Adrenal gland (tissue), 12 donors: ENCODE data around the gene STOM. TPM values are rescaled to one million over a fixed set of nuclear protein-coding genes. Genes with fewer than 3 reads are reported as not detected.

ENCODE experiments used
- DNase-seq, 7 donors: peaks; one replicate each; pipeline ENCODE4 v3.0.0-alpha.2; 2019 to 2020
- H3K27ac ChIP-seq, 5 donors: fragments of 200-600 bp; sonication (generic) in 4 of 5; 1 replicate in 3 of 5; 2 replicates in 2 of 5; pipeline versions ENCODE4 v1.5.1 to v1.8.0; 2016 to 2020; ENCODE audit warnings: mild to moderate bottlenecking in 1 of 5
- H3K27me3 ChIP-seq: fragments of 200-600 bp; 2 replicates; pipeline ENCODE4 v1.8.0; 2021
- H3K36me3 ChIP-seq, 2 donors: fragments of 200-600 bp; replicated peaks in 1 of 2; 1 replicate in 1 of 2; 2 replicates in 1 of 2; pipeline versions ENCODE4 v1.5.1 to v1.8.0; 2018 to 2022
- H3K4me1 ChIP-seq, 2 donors: fragments of 200-600 bp; replicated peaks in 1 of 2; 1 replicate in 1 of 2; 2 replicates in 1 of 2; pipeline versions ENCODE4 v1.5.1 to v1.8.0; 2018 to 2021
- H3K4me3 ChIP-seq, 4 donors: fragments of 200-600 bp; sonication (generic) in 3 of 4; one replicate each; pipeline ENCODE4 v1.5.1; 2016 to 2018
- H3K9me3 ChIP-seq, 3 donors: fragments of 200-600 bp; sonication (generic) in 1 of 3; replicated peaks in 1 of 3; 1 replicate in 2 of 3; 2 replicates in 1 of 3; pipeline versions ENCODE4 v1.5.1 to v1.8.0; 2016 to 2021
- POLR2A ChIP-seq, 2 donors: fragments of 450-650 bp; IDR thresholded peaks; one replicate each; pipeline ENCODE4 v1.6.1; 2017; ENCODE audit warnings: antibody characterized with exemption in 2 of 2, mild to moderate bottlenecking in 2 of 2, moderate library complexity in 1 of 2
- WGBS, 4 donors: extraction: QIAGEN DNeasy Blood & Tissue Kit in 2 of 4; methylation state at CpG; one replicate each; pipeline versions ENCODE4 v1.1.5 to v1.1.7; 2013 to 2017; 5-methylcytosine and 5-hydroxymethylcytosine counted together
- intact Hi-C, 2 donors: fragments of 100-400 bp; cut with DNase I; formaldehyde crosslinking; loops; one replicate each; pipeline versions ENCODE4 v1.14.1 to v1.15.0; 2022 to 2023
- polyA plus RNA-seq, 3 donors: library from polyadenylated mRNA; stranded (reverse); fragments of 200-250 nt in 2 of 3; fragments of 350-450 nt in 1 of 3; fragmentation: Illumina TruSeq in 1 of 3; extraction: RNeasy Lipid Tissue Mini Kit (QIAGEN cat#74804) in 1 of 3; gene quantifications; one replicate each; pipeline ENCODE4 v1.2.3, GENCODE V29; 2013 to 2014
- total RNA-seq, 9 donors: library from RNA; depleted of rRNA in 4 of 9; stranded (reverse); fragments of >200 nt in 4 of 9; fragments of 120-200 nt in 1 of 9; fragmentation: NEBNext Ultra II Directional in 1 of 9; extraction: Animal tissue kit (Norgen Biotek cat#: 25700) in 1 of 9; gene quantifications; one replicate each; pipeline versions ENCODE4 v1.1.0 to v1.2.4, GENCODE V29; 2013 to 2023
- TF ChIP-seq, protein P1 (sequence below), 6 experiments: fragments of 450-650 bp in 4 of 6; fragments of 200-600 bp in 2 of 6; sonication (generic) in 1 of 6; IDR thresholded peaks; 1 replicate in 5 of 6; 2 replicates in 1 of 6; pipeline versions ENCODE4 v1.5.1 to v1.8.0; 2016 to 2021; ENCODE audit warnings: antibody characterized with exemption in 6 of 6, mild to moderate bottlenecking in 2 of 6, moderate library complexity in 1 of 6
- donor health status: healthy with polysubstance abuse.
- donor health status: Bipolar disorder and iron deficiency.
- donor health status: DM: yes; HTN: yes; CAD: no.
- donor health status: DM: no; HTN: no; CAD: no.
- donor health status: DM: no; HTN: no; CAD: no.
- donor health status: DM: yes; HTN: yes; CAD: no.

The STOM gene
- total and polyA plus RNA-seq, 12 donors: 104 to 427 (median 211) TPM

- Histone ChIP-seq H3K27ac (peak overlapping the region in 3 of 5 donors; percentile 84 to 93 (median 87)), H3K9me3 (no peaks in the 10 kb centered on the region), H3K4me3 (peak overlapping the region in 1 of 4 donors; percentile 56), H3K36me3 (peaks cover 0 to 5% of the 10 kb centered on the region in 2 donors), H3K27me3 (no peaks in the 10 kb centered on the region), H3K4me1 (peaks cover 55 to 78% of the 10 kb centered on the region in 2 donors)
- no peak for DNase-seq
- WGBS, 4 donors: 71 to 78% (median 76%) methylated on average over 5 of the region's 5 CpGs
- TF ChIP-seq, protein P1, sequence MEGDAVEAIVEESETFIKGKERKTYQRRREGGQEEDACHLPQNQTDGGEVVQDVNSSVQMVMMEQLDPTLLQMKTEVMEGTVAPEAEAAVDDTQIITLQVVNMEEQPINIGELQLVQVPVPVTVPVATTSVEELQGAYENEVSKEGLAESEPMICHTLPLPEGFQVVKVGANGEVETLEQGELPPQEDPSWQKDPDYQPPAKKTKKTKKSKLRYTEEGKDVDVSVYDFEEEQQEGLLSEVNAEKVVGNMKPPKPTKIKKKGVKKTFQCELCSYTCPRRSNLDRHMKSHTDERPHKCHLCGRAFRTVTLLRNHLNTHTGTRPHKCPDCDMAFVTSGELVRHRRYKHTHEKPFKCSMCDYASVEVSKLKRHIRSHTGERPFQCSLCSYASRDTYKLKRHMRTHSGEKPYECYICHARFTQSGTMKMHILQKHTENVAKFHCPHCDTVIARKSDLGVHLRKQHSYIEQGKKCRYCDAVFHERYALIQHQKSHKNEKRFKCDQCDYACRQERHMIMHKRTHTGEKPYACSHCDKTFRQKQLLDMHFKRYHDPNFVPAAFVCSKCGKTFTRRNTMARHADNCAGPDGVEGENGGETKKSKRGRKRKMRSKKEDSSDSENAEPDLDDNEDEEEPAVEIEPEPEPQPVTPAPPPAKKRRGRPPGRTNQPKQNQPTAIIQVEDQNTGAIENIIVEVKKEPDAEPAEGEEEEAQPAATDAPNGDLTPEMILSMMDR (IDR thresholded peaks at IDR 0.05): no peak
- no peak for TF ChIP-seq POLR2A (IDR thresholded peaks at IDR 0.05)
- intact Hi-C loops: no loop called here
Observed at GRCh38 chr9:121366611-121367192, 3.3 kb downstream of the STOM start.

DNA sequence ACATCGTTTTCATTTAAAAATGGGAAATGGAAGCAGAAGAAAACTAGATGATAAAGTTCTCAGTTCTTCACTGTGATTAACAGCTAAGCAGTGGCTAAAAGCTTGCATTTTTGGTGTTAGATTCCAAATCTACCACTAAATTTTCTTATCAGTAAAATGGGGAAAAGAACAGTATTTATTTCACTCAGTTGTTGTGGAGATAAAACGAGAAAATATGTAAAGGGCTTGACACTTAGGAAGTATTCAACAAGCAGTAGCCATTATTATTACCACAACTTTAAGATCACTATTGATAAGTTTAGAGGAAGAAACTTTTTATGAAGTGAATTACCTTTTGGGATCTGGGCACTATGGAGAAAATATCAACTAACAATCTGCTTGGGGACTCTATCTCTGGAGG is 4.5 kb downstream of the STOM start:
- 43 to 62% (median 53%) methylated on average over 2 of the region's 2 CpGs for WGBS, 4 donors
- TF ChIP-seq, protein P1 (IDR thresholded peaks at IDR 0.05): no peak
- no peak for TF ChIP-seq POLR2A (IDR thresholded peaks at IDR 0.05)
- H3K9me3 ChIP-seq: no peaks in the 10 kb centered on the region

GRCh38 chr9:121364886-121365285 is 5.2 kb downstream of the STOM start:
- no peak for DNase-seq
- Histone ChIP-seq H3K4me3 (no peak overlapping the region), H3K9me3 (no peaks in the 10 kb centered on the region), H3K27me3 (no peaks in the 10 kb centered on the region), H3K36me3 (peaks cover 0 to 5% of the 10 kb centered on the region in 2 donors), H3K27ac (peak overlapping the region in 3 of 5 donors; percentile 29 to 90 (median 84)), H3K4me1 (peaks cover 56 to 93% of the 10 kb centered on the region in 2 donors)
- intact Hi-C loops: no loop called here
- TF ChIP-seq POLR2A (IDR thresholded peaks at IDR 0.05): no peak
- TF ChIP-seq, protein P1 (IDR thresholded peaks at IDR 0.05): no peak

More for the DNA sequence above, 4.5 kb downstream of the STOM start:
- no peak for DNase-seq
- intact Hi-C loops: no loop called here
- Histone ChIP-seq H3K36me3 (peaks cover 0 to 5% of the 10 kb centered on the region in 2 donors), H3K27ac (peak overlapping the region in 2 of 5 donors; percentile 23 to 84), H3K27me3 (no peaks in the 10 kb centered on the region), H3K4me3 (peak overlapping the region in 1 of 4 donors; percentile 14), H3K4me1 (peaks cover 52 to 86% of the 10 kb centered on the region in 2 donors)

DNA sequence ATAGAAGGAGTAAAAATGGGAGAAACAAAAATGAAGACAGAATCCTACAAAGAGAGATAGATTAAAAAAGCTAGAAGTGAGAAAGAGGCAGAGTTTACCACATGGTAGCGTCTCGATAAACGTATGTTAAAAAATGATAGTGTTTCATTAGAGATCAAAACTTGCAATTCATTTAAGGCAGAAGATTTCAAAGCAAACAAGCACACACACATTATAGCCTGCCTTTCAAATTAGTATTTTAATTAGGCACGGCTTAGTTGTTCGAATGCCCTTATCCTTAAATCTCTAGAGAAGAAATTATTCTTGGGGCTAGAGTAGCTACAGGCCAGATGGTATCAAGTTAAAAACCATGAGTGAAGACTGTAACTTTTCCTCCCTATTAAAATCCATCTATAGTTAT is 6.0 kb downstream of the STOM start:
- H3K27ac ChIP-seq: peak overlapping the region; percentile 21 to 90 (median 78)
- H3K4me3 ChIP-seq: no peak overlapping the region

More for the DNA sequence above, 6.0 kb downstream of the STOM start:
- no peak for DNase-seq
- no peak for TF ChIP-seq POLR2A (IDR thresholded peaks at IDR 0.05)
- TF ChIP-seq, protein P1 (IDR thresholded peaks at IDR 0.05): no peak
- no peaks in the 10 kb centered on the region for H3K9me3 ChIP-seq
- intact Hi-C loops: no loop called here
- no peaks in the 10 kb centered on the region for H3K27me3 ChIP-seq
- peaks cover 60 to 100% of the 10 kb centered on the region in 2 donors for H3K4me1 ChIP-seq
- H3K36me3 ChIP-seq: peaks cover 0 to 5% of the 10 kb centered on the region in 2 donors
- WGBS, 4 donors: 74 to 86% (median 83%) methylated on average over 5 of the region's 5 CpGs
